K562 (cell line): ENCODE results near the gene ULK3. TPM values are rescaled to one million over a fixed set of nuclear protein-coding genes. Genes with fewer than 3 reads are reported as not detected.

Experiments
- ATAC-seq: fragments of 200-7000 bp; cut with Tn5 transposase; 3 replicates; pipeline ENCODE4 v1.9.1; 2020; ENCODE audit warnings: moderate library complexity
- BruUV-seq: library from RNA; stranded (reverse); fragments of 400-500 nt; replicated peaks from 2 replicates; lab custom pipeline; 2021; lab: Mats Ljungman, UMichigan
- CTCF ChIA-PET: fragments of 300-600 bp; formaldehyde crosslinking; extraction: SDS; loops from one replicate; lab custom pipeline; 2021; ENCODE audit warnings: low intra/inter-chr PET ratio; lab: Yijun Ruan, JAX
- POLR2A ChIA-PET: fragments of 300-600, 350-650 bp; sonication (Branson Sonifier 250); formaldehyde crosslinking; extraction: SDS; loops from one replicate; lab custom pipeline; 2021; ENCODE audit warnings: antibody characterized with exemption, inconsistent platforms; lab: Yijun Ruan, JAX
- DNase-seq, 4 experiments: peaks; one replicate each; pipeline versions ENCODE4 v3.0.0 to v3.0.0-alpha.2; 2011 to 2018; ENCODE audit warnings: low spot score in 3 of 4, mixed read lengths in 3 of 4; ENCODE audit errors: extremely low read depth in 1 of 4
- FAIRE-seq: peaks from 2 replicates; lab custom pipeline; 2011; peaks lifted over from hg19 to GRCh38; lab: Jason Lieb, UNC
- H2AFZ ChIP-seq: 2 replicates; pipeline ENCODE4 v1.6.0; 2011; ENCODE audit warnings: low read depth, low read length, control low read depth, inconsistent platforms
- H3K27ac ChIP-seq: fragments of 200-600 bp; 3 replicates; pipeline ENCODE4 v1.8.0; 2011; ENCODE audit warnings: low read depth, mild to moderate bottlenecking, control low read depth, inconsistent platforms, low read length, moderate library complexity, mixed read lengths; ENCODE audit errors: extremely low read depth
- H3K27me3 ChIP-seq, 2 experiments: fragments of 300-600 bp in 1 of 2; 2 replicates in 1 of 2; 3 replicates in 1 of 2; pipeline versions ENCODE4 v1.6.0 to v1.8.0; 2011; ENCODE audit warnings: inconsistent platforms in 2 of 2, low read length in 2 of 2, mild to moderate bottlenecking in 1 of 2, mixed read lengths in 1 of 2, moderate library complexity in 1 of 2; ENCODE audit not compliant: control insufficient read depth in 2 of 2, insufficient read depth in 2 of 2
- H3K36me3 ChIP-seq: fragments of 300-600 bp; 3 replicates; pipeline ENCODE4 v1.8.0; 2011; ENCODE audit warnings: mild to moderate bottlenecking, low read length, inconsistent platforms; ENCODE audit not compliant: control insufficient read depth, insufficient read depth
- H3K4me1 ChIP-seq, 2 experiments: fragments of 200-600 bp in 1 of 2; replicated peaks in 1 of 2; 2 replicates in 1 of 2; 3 replicates in 1 of 2; pipeline versions ENCODE4 v1.5.1 to v1.8.0; 2011; ENCODE audit warnings: inconsistent platforms in 2 of 2, low read length in 2 of 2, mild to moderate bottlenecking in 1 of 2, mixed read lengths in 1 of 2, moderate library complexity in 1 of 2; ENCODE audit not compliant: control insufficient read depth in 2 of 2, insufficient read depth in 2 of 2
- H3K4me2 ChIP-seq: 2 replicates; pipeline ENCODE4 v1.6.1; 2011; ENCODE audit warnings: low read length, control low read depth, inconsistent platforms, mixed read lengths; ENCODE audit not compliant: insufficient read depth
- H3K4me3 ChIP-seq: fragments of 200-600 bp; sonication (generic), shearing (Covaris generic); 2 replicates; pipeline ENCODE4 v1.5.1; 2016; ENCODE audit warnings: control low read depth, inconsistent platforms
- H3K79me2 ChIP-seq: fragments of 200-600 bp; 3 replicates; pipeline ENCODE4 v1.8.0; 2011; ENCODE audit warnings: low read length, inconsistent platforms; ENCODE audit not compliant: control insufficient read depth, insufficient read depth
- H3K9ac ChIP-seq, 2 experiments: 2 replicates each; pipeline versions ENCODE4 v1.6.0 to v1.6.1; 2011; ENCODE audit warnings: low read depth in 2 of 2, low read length in 2 of 2, control low read depth in 1 of 2, inconsistent platforms in 1 of 2, mild to moderate bottlenecking in 1 of 2, mixed read lengths in 1 of 2; ENCODE audit not compliant: insufficient read depth in 1 of 2
- H3K9me1 ChIP-seq: one replicate; pipeline ENCODE4 v1.6.0; 2011; ENCODE audit warnings: inconsistent platforms, mild to moderate bottlenecking, low read length, moderate library complexity; ENCODE audit not compliant: control insufficient read depth, insufficient read depth
- H3K9me3 ChIP-seq: replicated peaks from 2 replicates; pipeline ENCODE4 v1.5.1; 2011; ENCODE audit warnings: low read depth, low read length, inconsistent platforms; ENCODE audit not compliant: control insufficient read depth, insufficient read depth
- H4K20me1 ChIP-seq: replicated peaks from 2 replicates; pipeline ENCODE4 v1.6.1; 2011; ENCODE audit warnings: low read length, inconsistent platforms, mixed read lengths; ENCODE audit not compliant: control insufficient read depth, insufficient read depth
- ASH1L ChIP-seq: fragments of 450-650 bp; IDR thresholded peaks from 2 replicates; pipeline ENCODE4 v1.6.1; 2018; ENCODE audit warnings: borderline replicate concordance, mild to moderate bottlenecking, low read depth; ENCODE audit not compliant: partially characterized antibody
- CTBP1 ChIP-seq: fragments of 450-650 bp; IDR thresholded peaks from 2 replicates; pipeline ENCODE4 v1.6.1; 2016; ENCODE audit warnings: borderline replicate concordance
- DMBX1 ChIP-seq: fragments of 250-450 bp; sonication (Bioruptor Pico); IDR thresholded peaks from 2 replicates; pipeline ENCODE4 v1.8.0; 2022; ENCODE audit warnings: inconsistent platforms, mild to moderate bottlenecking, moderate library complexity, borderline replicate concordance
- ETS2 ChIP-seq: IDR thresholded peaks from 2 replicates; pipeline ENCODE4 v1.6.1; 2016; ENCODE audit warnings: borderline replicate concordance, missing genetic modification characterization, mild to moderate bottlenecking, moderate library complexity, missing compliant biosample characterization; ENCODE audit not compliant: poor library complexity, severe bottlenecking
- HMG20A ChIP-seq: fragments of 450-650 bp; formaldehyde crosslinking; conservative IDR thresholded peaks from 2 replicates; pipeline ENCODE4 v1.4.0; 2020; ENCODE audit warnings: mild to moderate bottlenecking, mixed read lengths
- HNRNPLL ChIP-seq: fragments of 200-400 bp; formaldehyde crosslinking; IDR thresholded peaks from 2 replicates; pipeline ENCODE4 v1.6.1; 2017; ENCODE audit warnings: low read length, low read depth, mild to moderate bottlenecking; ENCODE audit not compliant: poor library complexity, severe bottlenecking
- MCM7 ChIP-seq, 2 experiments: fragments of 450-650 bp; IDR thresholded peaks; 2 replicates each; pipeline ENCODE4 v1.6.1; 2016 to 2018
- MEIS2 ChIP-seq: fragments of 450-650 bp; IDR thresholded peaks from 2 replicates; pipeline ENCODE4 v1.6.1; 2014; ENCODE audit warnings: mild to moderate bottlenecking; ENCODE audit not compliant: partially characterized antibody
- TAF15 ChIP-seq: fragments of 200-400 bp; formaldehyde crosslinking; IDR thresholded peaks from 2 replicates; pipeline ENCODE4 v1.6.1; 2017; ENCODE audit warnings: mild to moderate bottlenecking, low read depth, low read length, moderate library complexity
- TAF7 ChIP-seq: fragments of 450-650 bp; IDR thresholded peaks from 2 replicates; pipeline ENCODE4 v1.6.1; 2016; ENCODE audit warnings: missing genetic modification characterization, missing compliant biosample characterization
- UBTF ChIP-seq, 2 experiments: IDR thresholded peaks; 2 replicates each; pipeline ENCODE4 v1.6.1; 2012; ENCODE audit warnings: improper control_type of control experiment in 2 of 2, low read depth in 2 of 2, low read length in 2 of 2, borderline replicate concordance in 1 of 2
- ZKSCAN1 ChIP-seq: fragments of 150-350 bp; IDR thresholded peaks from 2 replicates; pipeline ENCODE4 v1.6.1; 2016; ENCODE audit warnings: low read depth, low read length
- ZNF184 ChIP-seq: sonication (generic); formaldehyde crosslinking; IDR thresholded peaks from 2 replicates; pipeline ENCODE4 v1.5.0; 2020; ENCODE audit warnings: missing genetic modification reagents
- WGBS: fragments of 100-300 bp; shearing (Covaris generic); methylation state at CpG from one replicate; pipeline ENCODE4 v1.1.6; 2016; ENCODE audit warnings: low coverage, mixed read lengths; ENCODE audit not compliant: insufficient coverage; ENCODE audit errors: missing lambda C conversion rate; 5-methylcytosine and 5-hydroxymethylcytosine counted together
- in situ Hi-C: fragments of 300-500 bp; cut with MboI; formaldehyde crosslinking; loops from 4 replicates; pipeline ENCODE4 v1.15.0; 2018; ENCODE audit warnings: inconsistent platforms, mixed read lengths
- intact Hi-C: fragments of 100-400 bp; cut with micrococcal nuclease; formaldehyde crosslinking; loops from 2 replicates; pipeline ENCODE4 v1.14.2; 2022
- polyA plus RNA-seq, 8 experiments: library from polyadenylated mRNA; depleted of rRNA in 4 of 8; stranded (reverse) in 5 of 8; unstranded in 3 of 8; fragments of >200 nt; fragmentation: Nextera tagmentation in 2 of 8; fragmentation: Illumina TruSeq in 1 of 8; extraction: Ambion mirVana in 2 of 8; extraction: Trizol in 1 of 8; gene quantifications; 2 replicates each; pipeline versions ENCODE4 v1.2.1 to v1.2.3, GENCODE V29; 2011 to 2014; ENCODE audit warnings: inconsistent platforms in 1 of 8, missing spikeins in 1 of 8
- total RNA-seq, 7 experiments: library from RNA; depleted of rRNA in 6 of 7; stranded (reverse); fragments of >200 nt in 6 of 7; fragmentation: Illumina TruSeq in 2 of 7; extraction: Trizol in 2 of 7; gene quantifications; 2 replicates each; pipeline versions ENCODE4 v1.2.1 to v1.2.3, GENCODE V29; 2011 to 2021; ENCODE audit warnings: low replicate concordance in 1 of 7

ULK3 gene
- total and polyA plus RNA-seq, 9 of the 15 experiments (the other 6 are each of a cell fraction or from before 2014, with no cell fraction given): 0.68 to 68.0 (median 34.9) TPM

DNA sequence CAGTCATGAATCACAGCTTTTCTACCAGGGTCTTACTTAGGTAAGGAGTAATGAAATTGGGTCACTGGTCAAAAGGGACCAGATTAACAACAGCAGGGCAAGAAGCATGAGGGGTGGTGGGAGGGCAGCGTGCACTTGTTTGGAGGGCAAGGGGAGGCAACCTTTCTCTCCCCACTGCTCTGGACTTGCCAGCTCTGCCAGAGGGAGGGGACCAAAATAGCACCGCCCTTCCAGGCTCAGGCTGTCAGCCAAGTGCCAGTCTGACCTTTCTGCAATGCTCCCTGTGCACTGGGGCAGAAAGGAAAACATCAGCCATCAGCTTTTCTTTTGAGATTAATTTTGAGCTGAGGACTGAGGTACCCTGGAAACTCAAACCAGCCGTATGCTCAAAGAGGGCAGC lies 4.5 kb upstream of the ULK3 start:
- WGBS: 89% methylated on average over 2 of the region's 3 CpGs
- Histone ChIP-seq H2AFZ (no peak overlapping the region), H3K27me3 (no peaks in the 10 kb centered on the region), H3K9me1 (peaks cover 3% of the 10 kb centered on the region), H3K36me3 (peaks cover 62% of the 10 kb centered on the region; the same call in 2 of the 3 replicates), H3K79me2 (peaks cover 5% of the 10 kb centered on the region; the same call in 1 of the 3 replicates), H3K4me3 (no peak overlapping the region), H4K20me1 (no peaks in the 10 kb centered on the region), H3K27ac (no peak overlapping the region), H3K4me1 (peaks cover 6 to 18% of the 10 kb centered on the region in 2 experiments; a peak in 3 of 5 replicates), H3K9ac (peak overlapping the region in 1 of 2 experiments; percentile 45; a peak in 1 of 4 replicates), H3K4me2 (no peak overlapping the region), H3K9me3 (no peaks in the 10 kb centered on the region)
- DNase-seq: no peak
- ChIA-PET CTCF (no interaction called here), POLR2A (interaction anchor here (0.6 to 0.9 kb wide), 3 partner anchors 9 to 18 kb away, joined by 3 to 6 read pairs (median 3); no protein-coding TSS in a partner anchor)
- TF ChIP-seq TAF7 (no peak), ZNF184 (no peak), DMBX1 (CRISPR knock-in tag) (no peak), MEIS2 (no peak), HMG20A (no peak), UBTF (IDR thresholded peaks at IDR 0.05; ENCODE audit: borderline replicate concordance in 1 of 2, low read depth in 2 of 2, low read length in 2 of 2) (no peak), ETS2 (tag) (no peak), ZKSCAN1 (no peak), MCM7 (IDR thresholded peaks at IDR 0.05) (no peak), CTBP1 (no peak), TAF15 (no peak), HNRNPLL (no peak), ASH1L (no peak)
- in situ Hi-C loops: no loop called here
- intact Hi-C loops: no loop called here
- FAIRE-seq: no peak
- no peak for ATAC-seq
- no TSS peak for BruUV-seq
